HepG2 (cell line): ENCODE measurements around the gene CRKL. TPM values are rescaled to one million over a fixed set of nuclear protein-coding genes. Genes with fewer than 3 reads are reported as not detected.

Source experiments
- CBX2 ChIP-seq, 2 experiments: fragments of 200-600 bp in 1 of 2; sonication (generic); formaldehyde crosslinking in 1 of 2; IDR thresholded peaks; 2 replicates each; pipeline versions ENCODE4 v1.7.0 to v1.8.1; 2018 to 2022; ENCODE audit warnings: low read depth in 2 of 2, low read length in 1 of 2, mild to moderate bottlenecking in 1 of 2, missing genetic modification reagents in 1 of 2
- EHMT2 ChIP-seq: fragments of 200-600 bp; sonication (generic); IDR thresholded peaks from 2 replicates; pipeline ENCODE4 v1.7.0; 2017; ENCODE audit warnings: antibody characterized with exemption, low read depth, low read length, borderline replicate concordance
- GTF2F1 ChIP-seq: fragments of 150-350 bp; IDR thresholded peaks from 2 replicates; pipeline ENCODE4 v1.6.1; 2014; ENCODE audit warnings: low read length
- JUN ChIP-seq: sonication (generic); formaldehyde crosslinking; IDR thresholded peaks from 2 replicates; pipeline ENCODE4 v1.4.0; 2020; ENCODE audit warnings: mild to moderate bottlenecking, missing genetic modification reagents
- KDM2A ChIP-seq: sonication (generic); formaldehyde crosslinking; IDR thresholded peaks from 2 replicates; pipeline ENCODE4 v1.4.0; 2020; ENCODE audit warnings: low read depth, missing genetic modification reagents, borderline replicate concordance
- MAFG ChIP-seq: sonication (generic); formaldehyde crosslinking; IDR thresholded peaks from 2 replicates; pipeline ENCODE4 v1.5.1; 2020; ENCODE audit warnings: mild to moderate bottlenecking, missing genetic modification reagents
- MAZ ChIP-seq, 2 experiments: sonication (generic) in 1 of 2; formaldehyde crosslinking in 1 of 2; IDR thresholded peaks; 2 replicates each; pipeline versions ENCODE4 v1.5.0 to v1.6.1; 2012 to 2020; ENCODE audit warnings: low read depth in 2 of 2, mild to moderate bottlenecking in 2 of 2, borderline replicate concordance in 1 of 2, improper control_type of control experiment in 1 of 2, low read length in 1 of 2, missing genetic modification reagents in 1 of 2, moderate library complexity in 1 of 2
- THYN1 ChIP-seq: sonication (generic); formaldehyde crosslinking; IDR thresholded peaks from 2 replicates; pipeline ENCODE4 v1.8.1; 2023; ENCODE audit warnings: low read depth, mild to moderate bottlenecking, moderate library complexity, missing genetic modification reagents, borderline replicate concordance
- YEATS4 ChIP-seq: sonication (generic); formaldehyde crosslinking; IDR thresholded peaks from 2 replicates; pipeline ENCODE4 v1.4.0; 2020; ENCODE audit warnings: missing genetic modification reagents, borderline replicate concordance
- ZMYM2 ChIP-seq: sonication (generic); formaldehyde crosslinking; IDR thresholded peaks from 2 replicates; pipeline ENCODE4 v1.8.0; 2022; ENCODE audit warnings: mild to moderate bottlenecking, missing genetic modification reagents
- ZNF256 ChIP-seq: sonication (generic); formaldehyde crosslinking; conservative IDR thresholded peaks from 2 replicates; pipeline ENCODE4 v1.4.0; 2020; ENCODE audit warnings: missing genetic modification reagents
- ZNF431 ChIP-seq: sonication (generic); formaldehyde crosslinking; IDR thresholded peaks from 2 replicates; pipeline ENCODE4 v1.9.0; 2022; ENCODE audit warnings: missing genetic modification reagents, low read depth, mild to moderate bottlenecking, borderline replicate concordance
- polyA plus RNA-seq, 8 experiments: library from polyadenylated mRNA; depleted of rRNA in 3 of 8; stranded (reverse) in 7 of 8; unstranded in 1 of 8; fragments of >200 nt; fragmentation: Illumina TruSeq in 4 of 8; extraction: Trizol in 4 of 8; gene quantifications; 2 replicates each; pipeline versions ENCODE4 v1.2.1 to v1.2.3, GENCODE V29; 2011 to 2016; ENCODE audit warnings: low read depth in 4 of 8, missing spikeins in 1 of 8, mixed read lengths in 1 of 8; ENCODE audit not compliant: insufficient read depth in 1 of 8
- total RNA-seq, 5 experiments: library from RNA; depleted of rRNA; stranded (reverse); fragments of >200 nt; fragmentation: Illumina TruSeq; extraction: Trizol; gene quantifications; 2 replicates each; pipeline ENCODE4 v1.2.3, GENCODE V29; 2016; ENCODE audit warnings: low read depth in 1 of 5
- TF ChIP-seq, protein P1 (sequence below): sonication (generic); formaldehyde crosslinking; IDR thresholded peaks from 2 replicates; pipeline ENCODE4 v1.4.0; 2020; ENCODE audit warnings: missing genetic modification reagents, borderline replicate concordance
- TF ChIP-seq, protein P2 (sequence below): IDR thresholded peaks from 2 replicates; pipeline ENCODE4 v1.6.1; 2016
- TF ChIP-seq, protein P3 (sequence below): sonication (generic); formaldehyde crosslinking; IDR thresholded peaks from 2 replicates; pipeline ENCODE4 v1.4.0; 2020; ENCODE audit warnings: missing genetic modification reagents, low read depth, mild to moderate bottlenecking, borderline replicate concordance
- TF ChIP-seq, protein P4 (sequence below): sonication (generic); formaldehyde crosslinking; IDR thresholded peaks from 2 replicates; pipeline ENCODE4 v1.4.0; 2020; ENCODE audit warnings: low read depth, mild to moderate bottlenecking, missing genetic modification reagents
- TF ChIP-seq, protein P5 (sequence below): sonication (generic); formaldehyde crosslinking; IDR thresholded peaks from 2 replicates; pipeline ENCODE4 v1.4.0; 2020; ENCODE audit warnings: missing genetic modification reagents, borderline replicate concordance
- TF ChIP-seq, protein P6 (sequence below): sonication (generic); formaldehyde crosslinking; IDR thresholded peaks from 2 replicates; pipeline ENCODE4 v1.4.0; 2020; ENCODE audit warnings: mild to moderate bottlenecking, missing genetic modification reagents, borderline replicate concordance

CRKL gene
- total and polyA plus RNA-seq, 2 of the 13 experiments (the other 11 are each of a cell fraction or from before 2014, with no cell fraction given) = 37.4 to 60.6 TPM

DNA sequence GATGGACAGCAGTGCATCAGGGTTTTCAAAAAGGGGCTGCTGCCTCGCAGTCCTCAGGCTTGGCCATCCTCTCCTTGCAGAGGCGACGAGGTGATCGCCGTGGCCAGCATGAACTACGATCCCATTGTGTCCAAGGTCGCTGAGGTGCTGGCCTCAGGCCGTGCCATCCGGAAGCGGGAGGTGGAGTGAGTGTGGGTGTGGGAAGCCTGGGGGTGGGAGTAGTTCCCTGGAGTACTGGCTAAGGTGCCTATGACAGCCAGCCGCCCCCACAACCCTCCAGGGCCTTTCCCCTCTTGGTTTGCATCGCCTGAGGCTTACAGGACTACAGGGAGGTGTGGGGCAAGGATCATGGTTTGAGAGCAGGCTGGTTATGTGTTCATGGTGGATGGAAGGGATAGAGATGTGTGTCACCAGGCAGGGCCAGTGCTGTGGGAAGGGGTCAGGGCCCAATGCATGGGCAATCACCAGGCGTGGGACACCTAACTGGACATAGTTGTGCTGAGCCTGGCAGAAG, 62.8 kb downstream of the CRKL start (continued):
- 0 out of 2 replicates have a peak, but pooled peaks have one; percentile 54 for TF ChIP-seq YEATS4 (CRISPR knock-in tag)
- TF ChIP-seq, protein P1, sequence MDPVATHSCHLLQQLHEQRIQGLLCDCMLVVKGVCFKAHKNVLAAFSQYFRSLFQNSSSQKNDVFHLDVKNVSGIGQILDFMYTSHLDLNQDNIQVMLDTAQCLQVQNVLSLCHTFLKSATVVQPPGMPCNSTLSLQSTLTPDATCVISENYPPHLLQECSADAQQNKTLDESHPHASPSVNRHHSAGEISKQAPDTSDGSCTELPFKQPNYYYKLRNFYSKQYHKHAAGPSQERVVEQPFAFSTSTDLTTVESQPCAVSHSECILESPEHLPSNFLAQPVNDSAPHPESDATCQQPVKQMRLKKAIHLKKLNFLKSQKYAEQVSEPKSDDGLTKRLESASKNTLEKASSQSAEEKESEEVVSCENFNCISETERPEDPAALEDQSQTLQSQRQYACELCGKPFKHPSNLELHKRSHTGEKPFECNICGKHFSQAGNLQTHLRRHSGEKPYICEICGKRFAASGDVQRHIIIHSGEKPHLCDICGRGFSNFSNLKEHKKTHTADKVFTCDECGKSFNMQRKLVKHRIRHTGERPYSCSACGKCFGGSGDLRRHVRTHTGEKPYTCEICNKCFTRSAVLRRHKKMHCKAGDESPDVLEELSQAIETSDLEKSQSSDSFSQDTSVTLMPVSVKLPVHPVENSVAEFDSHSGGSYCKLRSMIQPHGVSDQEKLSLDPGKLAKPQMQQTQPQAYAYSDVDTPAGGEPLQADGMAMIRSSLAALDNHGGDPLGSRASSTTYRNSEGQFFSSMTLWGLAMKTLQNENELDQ (CRISPR knock-in tag) = no peak
- TF ChIP-seq KDM2A (CRISPR knock-in tag) = peak; percentile 53; the same call in 1 of the 2 replicates
- no peak for TF ChIP-seq JUN
- TF ChIP-seq MAZ (IDR thresholded peaks at IDR 0.05; ENCODE audit: borderline replicate concordance, low read depth, low read length) = no peak
- 0 out of 2 replicates have a peak, but pooled peaks have one; percentile 46 for TF ChIP-seq MAZ (CRISPR knock-in tag; IDR thresholded peaks at IDR 0.05; ENCODE audit: low read depth)
- TF ChIP-seq CBX2 (IDR thresholded peaks at IDR 0.05; ENCODE audit: low read depth, low read length) = no peak
- no peak for TF ChIP-seq CBX2 (CRISPR knock-in tag; IDR thresholded peaks at IDR 0.05; ENCODE audit: low read depth)
- no peak for TF ChIP-seq ZNF256 (CRISPR knock-in tag)
- TF ChIP-seq, protein P2, sequence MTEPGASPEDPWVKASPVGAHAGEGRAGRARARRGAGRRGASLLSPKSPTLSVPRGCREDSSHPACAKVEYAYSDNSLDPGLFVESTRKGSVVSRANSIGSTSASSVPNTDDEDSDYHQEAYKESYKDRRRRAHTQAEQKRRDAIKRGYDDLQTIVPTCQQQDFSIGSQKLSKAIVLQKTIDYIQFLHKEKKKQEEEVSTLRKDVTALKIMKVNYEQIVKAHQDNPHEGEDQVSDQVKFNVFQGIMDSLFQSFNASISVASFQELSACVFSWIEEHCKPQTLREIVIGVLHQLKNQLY (CRISPR knock-in tag) = peak; percentile 31; the same call in 1 of the 2 replicates
- no peak for TF ChIP-seq MAFG (CRISPR knock-in tag)
- 0 out of 2 replicates have a peak, but pooled peaks have one; percentile 67 for TF ChIP-seq ZNF431 (CRISPR knock-in tag)
- TF ChIP-seq, protein P3, sequence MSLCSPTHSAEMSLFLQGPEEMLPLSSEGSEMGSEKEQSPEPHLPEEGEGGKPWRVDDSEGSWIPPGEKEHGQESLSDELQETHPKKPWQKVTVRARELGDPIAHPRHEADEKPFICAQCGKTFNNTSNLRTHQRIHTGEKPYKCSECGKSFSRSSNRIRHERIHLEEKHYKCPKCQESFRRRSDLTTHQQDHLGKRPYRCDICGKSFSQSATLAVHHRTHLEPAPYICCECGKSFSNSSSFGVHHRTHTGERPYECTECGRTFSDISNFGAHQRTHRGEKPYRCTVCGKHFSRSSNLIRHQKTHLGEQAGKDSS (CRISPR knock-in tag) = 0 out of 2 replicates have a peak, but pooled peaks have one; percentile 25
- no peak for TF ChIP-seq THYN1 (CRISPR knock-in tag)
- TF ChIP-seq, protein P4, sequence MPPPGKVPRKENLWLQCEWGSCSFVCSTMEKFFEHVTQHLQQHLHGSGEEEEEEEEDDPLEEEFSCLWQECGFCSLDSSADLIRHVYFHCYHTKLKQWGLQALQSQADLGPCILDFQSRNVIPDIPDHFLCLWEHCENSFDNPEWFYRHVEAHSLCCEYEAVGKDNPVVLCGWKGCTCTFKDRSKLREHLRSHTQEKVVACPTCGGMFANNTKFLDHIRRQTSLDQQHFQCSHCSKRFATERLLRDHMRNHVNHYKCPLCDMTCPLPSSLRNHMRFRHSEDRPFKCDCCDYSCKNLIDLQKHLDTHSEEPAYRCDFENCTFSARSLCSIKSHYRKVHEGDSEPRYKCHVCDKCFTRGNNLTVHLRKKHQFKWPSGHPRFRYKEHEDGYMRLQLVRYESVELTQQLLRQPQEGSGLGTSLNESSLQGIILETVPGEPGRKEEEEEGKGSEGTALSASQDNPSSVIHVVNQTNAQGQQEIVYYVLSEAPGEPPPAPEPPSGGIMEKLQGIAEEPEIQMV (CRISPR knock-in tag) = no peak
- TF ChIP-seq GTF2F1 = no peak
- TF ChIP-seq, protein P5, sequence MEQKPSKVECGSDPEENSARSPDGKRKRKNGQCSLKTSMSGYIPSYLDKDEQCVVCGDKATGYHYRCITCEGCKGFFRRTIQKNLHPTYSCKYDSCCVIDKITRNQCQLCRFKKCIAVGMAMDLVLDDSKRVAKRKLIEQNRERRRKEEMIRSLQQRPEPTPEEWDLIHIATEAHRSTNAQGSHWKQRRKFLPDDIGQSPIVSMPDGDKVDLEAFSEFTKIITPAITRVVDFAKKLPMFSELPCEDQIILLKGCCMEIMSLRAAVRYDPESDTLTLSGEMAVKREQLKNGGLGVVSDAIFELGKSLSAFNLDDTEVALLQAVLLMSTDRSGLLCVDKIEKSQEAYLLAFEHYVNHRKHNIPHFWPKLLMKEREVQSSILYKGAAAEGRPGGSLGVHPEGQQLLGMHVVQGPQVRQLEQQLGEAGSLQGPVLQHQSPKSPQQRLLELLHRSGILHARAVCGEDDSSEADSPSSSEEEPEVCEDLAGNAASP (CRISPR knock-in tag) = peak; percentile 28; the same call in 1 of the 2 replicates
- TF ChIP-seq ZMYM2 (CRISPR knock-in tag) = no peak
- TF ChIP-seq, protein P6, sequence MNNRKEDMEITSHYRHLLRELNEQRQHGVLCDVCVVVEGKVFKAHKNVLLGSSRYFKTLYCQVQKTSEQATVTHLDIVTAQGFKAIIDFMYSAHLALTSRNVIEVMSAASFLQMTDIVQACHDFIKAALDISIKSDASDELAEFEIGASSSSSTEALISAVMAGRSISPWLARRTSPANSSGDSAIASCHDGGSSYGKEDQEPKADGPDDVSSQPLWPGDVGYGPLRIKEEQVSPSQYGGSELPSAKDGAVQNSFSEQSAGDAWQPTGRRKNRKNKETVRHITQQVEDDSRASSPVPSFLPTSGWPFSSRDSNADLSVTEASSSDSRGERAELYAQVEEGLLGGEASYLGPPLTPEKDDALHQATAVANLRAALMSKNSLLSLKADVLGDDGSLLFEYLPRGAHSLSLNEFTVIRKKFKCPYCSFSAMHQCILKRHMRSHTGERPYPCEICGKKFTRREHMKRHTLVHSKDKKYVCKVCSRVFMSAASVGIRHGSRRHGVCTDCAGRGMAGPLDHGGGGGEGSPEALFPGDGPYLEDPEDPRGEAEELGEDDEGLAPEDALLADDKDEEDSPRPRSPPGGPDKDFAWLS (CRISPR knock-in tag) = no peak
- no peak for TF ChIP-seq EHMT2
